ENCODE measurements around the gene SNAPC4. TPM values are rescaled to one million over a fixed set of nuclear protein-coding genes. Genes with fewer than 3 reads are reported as not detected.

Gene SNAPC4
- total and polyA plus RNA-seq, 9 of the 15 experiments (the other 6 are each of a cell fraction or from before 2014, with no cell fraction given) = 0.21 to 21.8 (median 8.8) TPM

- TF ChIP-seq STAT5A (IDR thresholded peaks at IDR 0.05; ENCODE audit: borderline replicate concordance, low read length) = no peak
- peak; percentile 54; the same call in 1 of the 2 replicates for TF ChIP-seq RNF2 (IDR thresholded peaks at IDR 0.05)
- TF ChIP-seq CREB5 (CRISPR knock-in tag; IDR thresholded peaks at IDR 0.05) = no peak
- TF ChIP-seq TCFL5 (CRISPR knock-in tag; conservative IDR thresholded peaks at IDR 0.05) = no peak
- no peak for TF ChIP-seq NR0B1 (IDR thresholded peaks at IDR 0.05; ENCODE audit: partially characterized antibody)
- TF ChIP-seq ZNF79 (CRISPR knock-in tag; IDR thresholded peaks at IDR 0.05; ENCODE audit: low read depth) = no peak
- no peak for TF ChIP-seq REST (IDR thresholded peaks at IDR 0.05; ENCODE audit: borderline replicate concordance)
- TF ChIP-seq REST (CRISPR knock-in tag; IDR thresholded peaks at IDR 0.05; ENCODE audit: low read depth) = no peak
- no peak for TF ChIP-seq ZNF274 (IDR thresholded peaks at IDR 0.05; ENCODE audit: borderline replicate concordance, low read depth, low read length)
- TF ChIP-seq UBTF (IDR thresholded peaks at IDR 0.05; ENCODE audit: borderline replicate concordance in 1 of 2, low read depth in 2 of 2, low read length in 2 of 2) = no peak
- no peak for TF ChIP-seq TGIF2 (CRISPR knock-in tag; IDR thresholded peaks at IDR 0.05)
- no peak for TF ChIP-seq COPS2 (conservative IDR thresholded peaks at IDR 0.05)
- TF ChIP-seq ZNF699 (CRISPR knock-in tag; IDR thresholded peaks at IDR 0.05; ENCODE audit: insufficient replicate concordance) = no peak
- no peak for TF ChIP-seq DNMT1 (IDR thresholded peaks at IDR 0.05)
Observed at GRCh38 chr9:136410500-136411287, 10.7 kb upstream of the SNAPC4 start, which contains the start of the genes ENTR1 and PMPCA (continued).
